ENCODE results near the gene RRBP1.

Gene RRBP1

DNA sequence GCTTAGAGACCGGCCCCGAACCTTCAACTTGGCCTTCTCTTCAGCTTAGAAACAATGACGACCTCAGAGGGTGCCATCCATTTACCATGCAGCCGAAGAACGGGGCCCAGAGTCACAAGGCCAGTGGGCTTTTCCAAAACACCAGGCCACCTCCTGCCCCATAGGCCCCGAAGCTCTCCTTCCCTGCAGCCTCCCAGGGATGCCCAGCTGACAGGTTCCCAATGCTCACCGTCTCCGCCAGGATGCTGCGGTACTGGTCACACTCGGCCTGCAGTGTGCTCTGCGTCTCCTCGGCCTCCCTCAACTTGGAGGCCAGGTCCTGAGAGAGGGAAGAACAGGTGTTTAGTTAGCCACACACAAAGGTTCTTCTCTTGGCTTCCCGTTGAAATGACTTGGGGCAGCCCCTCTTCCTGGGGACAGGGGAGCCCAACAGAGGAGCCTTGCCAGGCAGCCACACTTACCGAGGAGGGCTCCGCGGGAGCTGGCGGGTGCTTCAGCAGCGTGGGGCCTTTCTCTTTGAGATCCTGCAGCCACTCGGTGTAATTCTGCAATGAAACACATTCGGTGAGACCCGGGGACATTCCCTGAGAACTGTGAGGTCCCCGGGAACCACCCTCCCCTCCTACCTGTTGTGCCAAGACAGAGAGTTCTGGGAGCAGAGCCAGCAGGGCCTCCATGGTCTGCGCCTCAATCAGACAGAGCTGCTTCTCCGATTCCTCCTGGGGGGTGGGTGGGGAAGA is 60.6 kb downstream of the RRBP1 start:
- no peaks in the 10 kb centered on the region for H3K4me1 ChIP-seq (ENCODE audit: insufficient read depth, low read length, poor library complexity, severe bottlenecking)
- no peaks in the 10 kb centered on the region for H3F3A ChIP-seq (ENCODE audit: low read depth)
- H3K79me2 ChIP-seq (ENCODE audit: insufficient read depth, low read length), result no peaks in the 10 kb centered on the region
- no peaks in the 10 kb centered on the region for H3K9me3 ChIP-seq (ENCODE audit: insufficient read depth, low read depth, low read length)
- no peak overlapping the region for H2AFZ ChIP-seq (ENCODE audit: low read length)
- H3K4me2 ChIP-seq (ENCODE audit: low read depth, low read length, poor library complexity, severe bottlenecking), result no peak overlapping the region
- H3K36me3 ChIP-seq (ENCODE audit: insufficient read depth, low read length), result peaks cover 86% of the 10 kb centered on the region; the same call in 1 of the 2 replicates
- H3K9ac ChIP-seq (ENCODE audit: low read depth, low read length, poor library complexity, severe bottlenecking), result no peak overlapping the region
- H3K27me3 ChIP-seq (ENCODE audit: insufficient read depth, low read length, poor library complexity, severe bottlenecking), result no peaks in the 10 kb centered on the region
- TF ChIP-seq, protein P1, sequence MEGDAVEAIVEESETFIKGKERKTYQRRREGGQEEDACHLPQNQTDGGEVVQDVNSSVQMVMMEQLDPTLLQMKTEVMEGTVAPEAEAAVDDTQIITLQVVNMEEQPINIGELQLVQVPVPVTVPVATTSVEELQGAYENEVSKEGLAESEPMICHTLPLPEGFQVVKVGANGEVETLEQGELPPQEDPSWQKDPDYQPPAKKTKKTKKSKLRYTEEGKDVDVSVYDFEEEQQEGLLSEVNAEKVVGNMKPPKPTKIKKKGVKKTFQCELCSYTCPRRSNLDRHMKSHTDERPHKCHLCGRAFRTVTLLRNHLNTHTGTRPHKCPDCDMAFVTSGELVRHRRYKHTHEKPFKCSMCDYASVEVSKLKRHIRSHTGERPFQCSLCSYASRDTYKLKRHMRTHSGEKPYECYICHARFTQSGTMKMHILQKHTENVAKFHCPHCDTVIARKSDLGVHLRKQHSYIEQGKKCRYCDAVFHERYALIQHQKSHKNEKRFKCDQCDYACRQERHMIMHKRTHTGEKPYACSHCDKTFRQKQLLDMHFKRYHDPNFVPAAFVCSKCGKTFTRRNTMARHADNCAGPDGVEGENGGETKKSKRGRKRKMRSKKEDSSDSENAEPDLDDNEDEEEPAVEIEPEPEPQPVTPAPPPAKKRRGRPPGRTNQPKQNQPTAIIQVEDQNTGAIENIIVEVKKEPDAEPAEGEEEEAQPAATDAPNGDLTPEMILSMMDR (conservative IDR thresholded peaks at IDR 0.05; ENCODE audit: low read length), result no peak
- no peak for TF ChIP-seq EZH2phosphoT487 (IDR thresholded peaks at IDR 0.05; ENCODE audit: borderline replicate concordance)
- no peak overlapping the region for H3K4me3 ChIP-seq (ENCODE audit: low read length, poor library complexity, severe bottlenecking)
- H3K9me2 ChIP-seq (replicated peaks; ENCODE audit: low read depth, low read length), result no peaks in the 10 kb centered on the region
- no peaks in the 10 kb centered on the region for H4K20me1 ChIP-seq (ENCODE audit: insufficient read depth, low read length, poor library complexity, severe bottlenecking)

DNA sequence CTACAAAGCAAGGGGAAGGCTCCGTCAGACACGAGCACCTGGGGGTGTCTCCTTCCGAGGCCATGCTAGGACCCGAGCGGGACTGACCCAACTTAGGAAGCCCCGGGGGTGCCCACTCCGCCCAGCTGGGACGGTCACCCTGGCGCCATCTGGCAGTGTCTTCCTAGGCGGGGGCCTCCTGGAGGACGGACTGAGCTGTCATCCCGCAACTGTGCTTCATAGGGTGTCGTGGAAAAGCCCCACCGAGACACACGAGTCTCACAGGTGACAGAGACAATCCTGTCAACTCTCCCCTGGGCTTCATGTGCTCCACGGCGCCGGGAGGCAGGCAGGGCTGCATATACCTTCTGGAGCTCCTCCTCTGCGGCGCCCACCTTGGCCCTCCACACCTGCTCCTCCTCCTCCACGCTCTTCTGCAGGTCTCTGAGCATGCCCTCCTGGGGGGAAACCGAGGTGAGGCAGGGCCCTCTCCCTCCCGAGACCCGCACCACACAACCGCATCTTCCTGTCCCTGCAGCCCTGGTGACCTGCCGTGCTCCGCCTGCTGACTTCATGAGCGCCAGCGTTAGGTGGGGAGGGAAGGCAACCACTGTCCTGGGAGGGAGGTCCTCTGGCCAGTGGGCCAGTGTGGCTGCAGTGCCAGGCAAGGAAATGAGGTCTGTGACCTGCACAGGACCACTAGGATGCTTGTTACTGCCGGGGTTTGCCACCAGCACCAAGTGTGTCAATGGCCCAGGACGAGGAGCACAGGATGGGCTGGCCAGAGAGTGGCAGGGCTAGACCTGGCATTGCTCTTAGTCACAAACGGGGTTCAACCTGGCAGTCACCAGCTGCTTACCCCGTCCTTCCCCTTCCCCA is 61.4 kb downstream of the RRBP1 start:
- H3K4me1 ChIP-seq (ENCODE audit: insufficient read depth, low read length, poor library complexity, severe bottlenecking), result no peaks in the 10 kb centered on the region
- H3K36me3 ChIP-seq (ENCODE audit: insufficient read depth, low read length), result peaks cover 84% of the 10 kb centered on the region; the same call in 1 of the 2 replicates
- H3K9ac ChIP-seq (ENCODE audit: low read depth, low read length, poor library complexity, severe bottlenecking), result no peak overlapping the region

DNA sequence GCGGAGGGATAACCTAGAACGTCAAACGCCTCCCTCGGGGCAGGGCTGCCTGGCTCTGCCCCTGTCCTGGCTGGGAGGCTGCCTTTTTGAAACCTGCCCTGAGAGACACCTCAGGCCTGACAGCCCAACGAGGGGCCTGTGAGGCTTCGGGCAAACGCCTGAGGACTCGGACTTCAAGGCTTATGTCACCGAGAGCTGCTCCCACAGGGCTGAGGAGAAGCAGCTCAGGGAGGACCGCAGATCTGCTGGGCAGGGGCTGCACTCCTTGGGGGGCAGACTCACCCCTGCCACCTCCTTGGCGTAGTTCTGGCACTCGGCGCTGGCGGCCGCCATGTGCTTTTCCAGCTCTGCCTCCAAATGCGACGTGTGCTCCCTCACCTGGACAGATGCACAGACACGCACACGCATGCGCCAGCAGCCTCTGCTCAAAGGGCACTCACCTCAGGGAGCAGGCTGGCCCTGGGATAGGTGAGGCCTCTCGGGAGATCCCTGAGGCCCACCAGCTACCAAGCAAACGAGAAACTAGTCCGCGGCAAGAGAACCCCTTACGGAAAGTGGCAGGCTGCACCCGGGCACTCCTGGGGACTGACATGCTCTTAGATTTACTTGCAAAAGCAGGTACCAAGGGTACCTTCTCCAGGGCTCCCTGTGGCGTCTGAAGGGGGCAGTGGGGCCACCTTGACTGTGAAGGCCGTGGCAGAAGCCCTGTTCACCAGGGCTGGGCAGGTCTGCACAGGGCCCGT is 62.5 kb downstream of the RRBP1 start:
- Histone ChIP-seq H4K20me1 (ENCODE audit: insufficient read depth, low read length, poor library complexity, severe bottlenecking) (no peaks in the 10 kb centered on the region), H3F3A (ENCODE audit: low read depth) (no peaks in the 10 kb centered on the region)
- TF ChIP-seq, protein P1 (conservative IDR thresholded peaks at IDR 0.05; ENCODE audit: low read length), result no peak
- TF ChIP-seq EZH2phosphoT487 (IDR thresholded peaks at IDR 0.05; ENCODE audit: borderline replicate concordance), result no peak

More for the DNA sequence above, 61.4 kb downstream of the RRBP1 start:
- no peaks in the 10 kb centered on the region for H3F3A ChIP-seq (ENCODE audit: low read depth)
- no peaks in the 10 kb centered on the region for H3K9me3 ChIP-seq (ENCODE audit: insufficient read depth, low read depth, low read length)
- H2AFZ ChIP-seq (ENCODE audit: low read length), result no peak overlapping the region
- H4K20me1 ChIP-seq (ENCODE audit: insufficient read depth, low read length, poor library complexity, severe bottlenecking), result no peaks in the 10 kb centered on the region
- TF ChIP-seq, protein P1 (conservative IDR thresholded peaks at IDR 0.05; ENCODE audit: low read length), result no peak
- TF ChIP-seq EZH2phosphoT487 (IDR thresholded peaks at IDR 0.05; ENCODE audit: borderline replicate concordance), result no peak
- no peak overlapping the region for H3K4me3 ChIP-seq (ENCODE audit: low read length, poor library complexity, severe bottlenecking)
- no peaks in the 10 kb centered on the region for H3K9me2 ChIP-seq (replicated peaks; ENCODE audit: low read depth, low read length)
- H3K4me2 ChIP-seq (ENCODE audit: low read depth, low read length, poor library complexity, severe bottlenecking), result no peak overlapping the region
- no peaks in the 10 kb centered on the region for H3K79me2 ChIP-seq (ENCODE audit: insufficient read depth, low read length)
- no peaks in the 10 kb centered on the region for H3K27me3 ChIP-seq (ENCODE audit: insufficient read depth, low read length, poor library complexity, severe bottlenecking)

More for the DNA sequence above, 62.5 kb downstream of the RRBP1 start:
- Histone ChIP-seq H3K27me3 (ENCODE audit: insufficient read depth, low read length, poor library complexity, severe bottlenecking) (no peaks in the 10 kb centered on the region), H3K36me3 (ENCODE audit: insufficient read depth, low read length) (peaks cover 83% of the 10 kb centered on the region; the same call in 1 of the 2 replicates), H3K4me3 (ENCODE audit: low read length, poor library complexity, severe bottlenecking) (no peak overlapping the region), H3K9ac (ENCODE audit: low read depth, low read length, poor library complexity, severe bottlenecking) (no peak overlapping the region), H3K4me1 (ENCODE audit: insufficient read depth, low read length, poor library complexity, severe bottlenecking) (no peaks in the 10 kb centered on the region), H2AFZ (ENCODE audit: low read length) (no peak overlapping the region), H3K4me2 (ENCODE audit: low read depth, low read length, poor library complexity, severe bottlenecking) (no peak overlapping the region), H3K9me3 (ENCODE audit: insufficient read depth, low read depth, low read length) (no peaks in the 10 kb centered on the region), H3K9me2 (replicated peaks; ENCODE audit: low read depth, low read length) (no peaks in the 10 kb centered on the region), H3K79me2 (ENCODE audit: insufficient read depth, low read length) (no peaks in the 10 kb centered on the region)
